Measurements from ENCODE around the gene SNAP25. TPM values are rescaled to one million over a fixed set of nuclear protein-coding genes. Genes with fewer than 3 reads are reported as not detected.

Gene SNAP25
- total and polyA plus RNA-seq, 9 of the 15 experiments (the other 6 are each of a cell fraction or from before 2014, with no cell fraction given) = 0.07 TPM; not detected in 8

GRCh38 chr20:10339609-10340008 lies 121.0 kb downstream of the SNAP25 start:
- no peak overlapping the region for H3K9ac ChIP-seq (ENCODE audit: insufficient read depth in 1 of 2, low read depth in 2 of 2, low read length in 2 of 2)
- H3K27me3 ChIP-seq (ENCODE audit: control insufficient read depth in 2 of 2, insufficient read depth in 2 of 2, low read length in 2 of 2) = no peaks in the 10 kb centered on the region
- FAIRE-seq = no peak
- in situ Hi-C loops (cut with MboI) = no loop called here
- H3K4me2 ChIP-seq (ENCODE audit: insufficient read depth, low read length) = no peak overlapping the region
- H3K4me3 ChIP-seq = no peak overlapping the region
- H2AFZ ChIP-seq (ENCODE audit: low read depth, low read length) = no peak overlapping the region
- H3K9me1 ChIP-seq (ENCODE audit: control insufficient read depth, insufficient read depth, low read length) = no peaks in the 10 kb centered on the region
- H3K36me3 ChIP-seq (ENCODE audit: control insufficient read depth, insufficient read depth, low read length) = no peaks in the 10 kb centered on the region
- no peak overlapping the region for H3K27ac ChIP-seq (ENCODE audit: extremely low read depth, low read depth, low read length)
- H3K79me2 ChIP-seq (ENCODE audit: control insufficient read depth, insufficient read depth, low read length) = no peaks in the 10 kb centered on the region
- intact Hi-C loops (cut with micrococcal nuclease) = no loop called here
- no peak for DNase-seq (ENCODE audit: extremely low read depth in 1 of 4, low spot score in 3 of 4)
- ATAC-seq = no peak
- no TSS peak for BruUV-seq (replicated peaks)
- TF ChIP-seq, protein P1, sequence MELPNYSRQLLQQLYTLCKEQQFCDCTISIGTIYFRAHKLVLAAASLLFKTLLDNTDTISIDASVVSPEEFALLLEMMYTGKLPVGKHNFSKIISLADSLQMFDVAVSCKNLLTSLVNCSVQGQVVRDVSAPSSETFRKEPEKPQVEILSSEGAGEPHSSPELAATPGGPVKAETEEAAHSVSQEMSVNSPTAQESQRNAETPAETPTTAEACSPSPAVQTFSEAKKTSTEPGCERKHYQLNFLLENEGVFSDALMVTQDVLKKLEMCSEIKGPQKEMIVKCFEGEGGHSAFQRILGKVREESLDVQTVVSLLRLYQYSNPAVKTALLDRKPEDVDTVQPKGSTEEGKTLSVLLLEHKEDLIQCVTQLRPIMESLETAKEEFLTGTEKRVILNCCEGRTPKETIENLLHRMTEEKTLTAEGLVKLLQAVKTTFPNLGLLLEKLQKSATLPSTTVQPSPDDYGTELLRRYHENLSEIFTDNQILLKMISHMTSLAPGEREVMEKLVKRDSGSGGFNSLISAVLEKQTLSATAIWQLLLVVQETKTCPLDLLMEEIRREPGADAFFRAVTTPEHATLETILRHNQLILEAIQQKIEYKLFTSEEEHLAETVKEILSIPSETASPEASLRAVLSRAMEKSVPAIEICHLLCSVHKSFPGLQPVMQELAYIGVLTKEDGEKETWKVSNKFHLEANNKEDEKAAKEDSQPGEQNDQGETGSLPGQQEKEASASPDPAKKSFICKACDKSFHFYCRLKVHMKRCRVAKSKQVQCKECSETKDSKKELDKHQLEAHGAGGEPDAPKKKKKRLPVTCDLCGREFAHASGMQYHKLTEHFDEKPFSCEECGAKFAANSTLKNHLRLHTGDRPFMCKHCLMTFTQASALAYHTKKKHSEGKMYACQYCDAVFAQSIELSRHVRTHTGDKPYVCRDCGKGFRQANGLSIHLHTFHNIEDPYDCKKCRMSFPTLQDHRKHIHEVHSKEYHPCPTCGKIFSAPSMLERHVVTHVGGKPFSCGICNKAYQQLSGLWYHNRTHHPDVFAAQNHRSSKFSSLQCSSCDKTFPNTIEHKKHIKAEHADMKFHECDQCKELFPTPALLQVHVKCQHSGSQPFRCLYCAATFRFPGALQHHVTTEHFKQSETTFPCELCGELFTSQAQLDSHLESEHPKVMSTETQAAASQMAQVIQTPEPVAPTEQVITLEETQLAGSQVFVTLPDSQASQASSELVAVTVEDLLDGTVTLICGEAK (IDR thresholded peaks at IDR 0.05) = peak; percentile 75
- TF ChIP-seq, protein P1 (CRISPR knock-in tag; IDR thresholded peaks at IDR 0.05) = no peak
- TF ChIP-seq TEAD2 (tag; IDR thresholded peaks at IDR 0.05) = no peak
- no peaks in the 10 kb centered on the region for H3K9me3 ChIP-seq (replicated peaks; ENCODE audit: control insufficient read depth, insufficient read depth, low read depth, low read length)
- ChIA-PET POLR2A (no interaction called here), CTCF (ENCODE audit: low intra/inter-chr PET ratio) (no interaction called here)
- H4K20me1 ChIP-seq (replicated peaks; ENCODE audit: control insufficient read depth, insufficient read depth, low read length) = no peaks in the 10 kb centered on the region
- 9% methylated on average over 1 of the region's 1 CpG for WGBS (ENCODE audit: insufficient coverage, low coverage, missing lambda C conversion rate)
- H3K4me1 ChIP-seq (replicated peaks in 1 of 2; ENCODE audit: control insufficient read depth in 2 of 2, insufficient read depth in 2 of 2, low read length in 2 of 2) = no peaks in the 10 kb centered on the region
